Peyer's patch (tissue), 4 donors: ENCODE results near the gene KRTAP5-2. TPM values are rescaled to one million over a fixed set of nuclear protein-coding genes. Genes with fewer than 3 reads are reported as not detected.

Source experiments
- DNase-seq, 3 donors: peaks; one replicate each; pipeline ENCODE4 v3.0.0-alpha.2; 2017 to 2019
- H3K27ac ChIP-seq, 4 donors: fragments of 200-600 bp; sonication (generic); one replicate each; pipeline ENCODE4 v1.5.1; 2016 to 2019
- H3K27me3 ChIP-seq, 2 donors: fragments of 200-600 bp; sonication (generic); one replicate each; pipeline ENCODE4 v1.5.1; 2019
- H3K36me3 ChIP-seq, 3 donors: fragments of 200-600 bp; sonication (generic); one replicate each; pipeline ENCODE4 v1.5.1; 2016 to 2019
- H3K4me1 ChIP-seq, 4 donors: fragments of 200-600 bp; sonication (generic); one replicate each; pipeline ENCODE4 v1.5.1; 2016 to 2019
- H3K4me3 ChIP-seq, 4 donors: fragments of 200-600 bp; sonication (generic); 1 replicate in 3 of 4; 2 replicates in 1 of 4; pipeline ENCODE4 v1.5.1; 2016 to 2019; ENCODE audit warnings: mild to moderate bottlenecking in 1 of 4
- H3K9me3 ChIP-seq, 4 donors: fragments of 200-600 bp; sonication (generic); one replicate each; pipeline ENCODE4 v1.5.1; 2016 to 2019; ENCODE audit warnings: mild to moderate bottlenecking in 1 of 4
- POLR2A ChIP-seq, 2 donors: fragments of 450-650 bp; IDR thresholded peaks; one replicate each; pipeline ENCODE4 v1.5.1; 2017; ENCODE audit warnings: antibody characterized with exemption in 2 of 2, mild to moderate bottlenecking in 2 of 2, moderate library complexity in 2 of 2
- total RNA-seq, 4 donors: library from RNA; depleted of rRNA; stranded (reverse); fragments of >200 nt; gene quantifications; one replicate each; pipeline ENCODE4 v1.1.0, GENCODE V29; 2016
- TF ChIP-seq, protein P1 (sequence below), 6 experiments: fragments of 450-650 bp in 4 of 6; fragments of 200-600 bp in 2 of 6; sonication (generic) in 1 of 6; IDR thresholded peaks; one replicate each; pipeline ENCODE4 v1.5.1; 2017 to 2019; ENCODE audit warnings: antibody characterized with exemption in 6 of 6, mild to moderate bottlenecking in 3 of 6, moderate library complexity in 1 of 6

The KRTAP5-2 gene
- total RNA-seq, 4 donors from 2014 or later, result not detected

DNA sequence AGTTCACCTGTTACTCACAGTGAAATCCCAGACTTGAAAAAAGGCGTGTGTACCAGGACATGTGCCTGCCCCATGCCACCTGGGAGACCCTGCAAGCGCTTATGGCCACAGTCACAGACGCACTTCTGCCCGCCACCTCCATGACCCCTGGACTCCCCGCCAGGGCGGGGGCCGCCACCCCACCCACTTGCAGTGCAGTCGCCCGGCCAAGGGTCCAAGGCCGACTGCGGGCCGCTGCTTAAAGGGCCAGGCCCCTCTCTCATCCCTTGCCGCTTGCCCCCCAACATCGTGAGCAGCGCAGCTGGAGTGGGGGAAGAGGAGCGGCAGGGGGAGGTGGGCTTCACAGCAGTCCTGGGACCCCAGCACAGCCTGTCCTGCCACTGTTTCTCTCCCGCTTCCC lies 36.8 kb downstream of the KRTAP5-2 start:
- peaks cover 0 to 28% (median 0%) of the 10 kb centered on the region in 3 donors for H3K36me3 ChIP-seq
- H3K27ac ChIP-seq, result peak overlapping the region in 2 of 4 donors; percentile 84 to 91
- H3K27me3 ChIP-seq, result no peaks in the 10 kb centered on the region
- no peaks in the 10 kb centered on the region for H3K9me3 ChIP-seq
- DNase-seq, result peak in 1 of 3 donors; percentile 73
- H3K4me1 ChIP-seq, result peaks cover 0 to 69% (median 8%) of the 10 kb centered on the region in 4 donors
- no peak overlapping the region for H3K4me3 ChIP-seq
- TF ChIP-seq, protein P1, sequence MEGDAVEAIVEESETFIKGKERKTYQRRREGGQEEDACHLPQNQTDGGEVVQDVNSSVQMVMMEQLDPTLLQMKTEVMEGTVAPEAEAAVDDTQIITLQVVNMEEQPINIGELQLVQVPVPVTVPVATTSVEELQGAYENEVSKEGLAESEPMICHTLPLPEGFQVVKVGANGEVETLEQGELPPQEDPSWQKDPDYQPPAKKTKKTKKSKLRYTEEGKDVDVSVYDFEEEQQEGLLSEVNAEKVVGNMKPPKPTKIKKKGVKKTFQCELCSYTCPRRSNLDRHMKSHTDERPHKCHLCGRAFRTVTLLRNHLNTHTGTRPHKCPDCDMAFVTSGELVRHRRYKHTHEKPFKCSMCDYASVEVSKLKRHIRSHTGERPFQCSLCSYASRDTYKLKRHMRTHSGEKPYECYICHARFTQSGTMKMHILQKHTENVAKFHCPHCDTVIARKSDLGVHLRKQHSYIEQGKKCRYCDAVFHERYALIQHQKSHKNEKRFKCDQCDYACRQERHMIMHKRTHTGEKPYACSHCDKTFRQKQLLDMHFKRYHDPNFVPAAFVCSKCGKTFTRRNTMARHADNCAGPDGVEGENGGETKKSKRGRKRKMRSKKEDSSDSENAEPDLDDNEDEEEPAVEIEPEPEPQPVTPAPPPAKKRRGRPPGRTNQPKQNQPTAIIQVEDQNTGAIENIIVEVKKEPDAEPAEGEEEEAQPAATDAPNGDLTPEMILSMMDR (IDR thresholded peaks at IDR 0.05), result no peak
- TF ChIP-seq POLR2A (IDR thresholded peaks at IDR 0.05), result no peak

DNA sequence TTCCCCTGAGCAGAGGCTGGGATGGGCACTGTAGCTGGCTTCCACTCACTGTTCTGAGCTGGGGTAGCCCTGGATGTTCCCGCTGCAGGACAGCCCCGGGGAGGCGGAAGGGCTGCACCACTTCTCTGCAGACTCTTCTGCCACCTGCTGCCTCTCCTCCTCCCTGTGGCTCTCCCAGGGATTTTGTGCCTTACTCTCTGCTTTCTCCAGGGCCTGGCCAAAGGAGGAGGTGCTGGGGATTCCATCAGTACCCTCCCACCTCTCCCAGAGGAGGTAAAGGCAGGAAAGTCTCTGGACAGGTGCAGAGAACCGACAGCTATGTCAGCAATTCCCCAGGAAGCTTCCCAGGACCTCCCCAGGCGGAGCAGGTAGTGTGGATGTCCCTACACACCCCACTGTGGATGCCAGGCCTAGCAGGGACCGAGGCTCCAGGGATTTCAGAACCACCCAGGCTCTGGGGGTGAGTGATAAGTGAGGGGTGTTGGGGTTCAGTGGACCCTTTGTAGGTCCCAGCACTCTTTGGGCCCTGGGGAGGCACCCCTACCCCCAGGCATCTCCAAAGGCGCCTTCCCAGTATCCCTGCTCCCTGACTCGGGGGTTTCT lies 37.3 kb downstream of the KRTAP5-2 start:
- DNase-seq, result no peak
- Histone ChIP-seq H3K4me3 (no peak overlapping the region), H3K27ac (peak overlapping the region in 3 of 4 donors; percentile 71 to 91 (median 84)), H3K36me3 (peaks cover 0 to 28% (median 0%) of the 10 kb centered on the region in 3 donors), H3K4me1 (peaks cover 0 to 67% (median 8%) of the 10 kb centered on the region in 4 donors), H3K27me3 (no peaks in the 10 kb centered on the region), H3K9me3 (no peaks in the 10 kb centered on the region)
- TF ChIP-seq, protein P1 (IDR thresholded peaks at IDR 0.05), result no peak

DNA sequence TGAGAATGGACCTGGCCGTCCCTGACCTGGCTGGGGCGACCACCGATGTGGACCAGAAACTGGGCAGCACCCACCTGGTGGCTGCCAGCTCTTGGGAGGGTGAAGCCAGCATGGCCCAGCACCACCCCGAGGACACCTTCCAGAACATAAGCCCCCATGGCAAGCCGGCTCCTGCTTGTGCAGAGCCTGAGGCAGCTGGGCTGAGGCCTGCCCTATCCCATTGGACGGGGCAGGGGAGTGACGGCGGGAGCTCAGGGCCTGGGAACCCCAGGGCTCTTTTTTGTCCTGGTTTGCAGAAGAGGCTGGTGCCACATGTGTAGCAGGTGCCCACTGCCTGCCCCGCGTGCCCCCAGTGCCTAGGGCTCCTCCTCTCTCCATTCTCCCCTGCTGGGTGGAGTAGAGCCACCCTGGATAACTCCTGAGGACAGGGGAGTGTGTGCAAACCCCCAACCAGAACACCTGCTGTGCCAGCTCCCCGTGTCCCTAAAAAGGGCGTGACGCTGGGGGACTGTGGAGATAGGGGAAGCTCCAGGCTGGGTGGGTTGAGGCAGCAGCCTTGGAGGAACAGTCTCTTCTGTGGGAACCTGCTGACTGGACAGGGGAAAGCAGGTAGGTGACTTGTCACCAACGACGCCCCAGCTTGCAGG lies 38.0 kb downstream of the KRTAP5-2 start:
- H3K9me3 ChIP-seq, result no peaks in the 10 kb centered on the region
- no peak overlapping the region for H3K4me3 ChIP-seq
- peak in 1 of 3 donors; percentile 45 for DNase-seq
- H3K27me3 ChIP-seq, result no peaks in the 10 kb centered on the region
- peaks cover 0 to 28% (median 0%) of the 10 kb centered on the region in 3 donors for H3K36me3 ChIP-seq
- peak overlapping the region in 3 of 4 donors; percentile 71 to 91 (median 84) for H3K27ac ChIP-seq
- no peak for TF ChIP-seq POLR2A (IDR thresholded peaks at IDR 0.05)
- TF ChIP-seq, protein P1 (IDR thresholded peaks at IDR 0.05), result no peak
- peaks cover 0 to 64% (median 8%) of the 10 kb centered on the region in 4 donors for H3K4me1 ChIP-seq

DNA sequence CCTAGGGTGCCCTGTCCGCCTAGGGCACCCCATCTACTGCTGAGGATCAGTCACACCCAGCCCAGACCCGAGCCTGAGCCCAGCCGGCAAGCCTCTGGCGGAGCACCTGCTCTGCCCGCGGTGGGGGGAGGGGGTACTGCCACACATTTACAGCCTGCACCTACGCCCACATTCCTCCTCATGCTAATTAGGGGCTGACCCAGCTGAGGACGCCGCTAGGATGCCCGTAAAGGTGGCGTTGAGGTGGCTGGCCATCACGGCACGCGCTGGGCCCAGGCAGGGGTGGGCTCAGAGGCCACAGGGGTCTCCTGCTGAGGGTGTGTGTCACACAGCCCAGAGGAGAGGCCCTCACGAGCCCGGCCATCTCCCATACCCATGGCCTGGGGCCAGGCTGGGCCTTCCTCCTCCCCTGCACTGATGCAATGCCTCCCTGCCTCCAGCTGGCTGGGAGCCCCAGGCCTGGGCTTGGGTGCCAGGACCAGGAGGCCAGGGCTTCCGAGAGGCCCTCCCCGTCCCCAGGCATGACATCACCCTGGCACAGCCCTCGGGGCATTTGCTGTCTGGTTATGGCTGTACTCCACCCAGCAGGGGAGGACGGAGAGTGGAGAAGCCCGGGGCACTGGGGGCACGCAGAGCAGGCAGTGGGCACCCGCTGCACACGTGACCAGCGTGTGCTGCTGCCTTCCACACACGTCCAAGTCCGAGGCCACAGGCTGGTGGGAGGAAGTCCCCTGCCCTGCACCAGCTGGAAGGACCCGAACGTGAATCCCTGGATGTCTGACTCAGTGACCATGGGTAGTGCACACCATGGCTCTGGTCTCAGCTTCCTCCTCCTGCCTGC lies 38.8 kb downstream of the KRTAP5-2 start:
- Histone ChIP-seq H3K36me3 (peaks cover 0 to 28% (median 0%) of the 10 kb centered on the region in 3 donors), H3K27ac (peak overlapping the region in 3 of 4 donors; percentile 71 to 91 (median 84)), H3K4me1 (peaks cover 0 to 64% (median 8%) of the 10 kb centered on the region in 4 donors), H3K4me3 (peak overlapping the region in 2 of 4 donors; percentile 24 to 28), H3K27me3 (no peaks in the 10 kb centered on the region), H3K9me3 (no peaks in the 10 kb centered on the region)
- DNase-seq, result peak; percentile 55 to 94 (median 92)
- TF ChIP-seq, protein P1 (IDR thresholded peaks at IDR 0.05), result peak in 2 of 6 experiments; percentile 4 to 7
- peak in 1 of 2 donors; percentile 84 for TF ChIP-seq POLR2A (IDR thresholded peaks at IDR 0.05)

DNA sequence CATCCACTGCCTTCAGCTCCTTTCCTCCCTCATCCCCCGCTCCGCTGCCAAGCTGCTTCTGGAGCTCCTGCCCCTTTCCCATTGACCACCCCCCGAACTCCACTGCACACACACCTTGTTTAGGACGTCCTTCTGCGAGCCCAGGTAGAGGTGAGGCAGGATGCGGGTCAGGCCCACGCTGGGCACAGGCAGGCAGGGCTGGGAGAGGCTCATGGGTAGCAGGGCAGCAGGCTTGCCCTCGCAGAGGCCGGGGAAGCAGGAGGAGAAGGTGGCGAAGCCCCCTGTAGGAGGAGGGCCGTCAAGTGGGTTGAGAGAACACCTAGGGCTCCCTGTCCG lies 39.4 kb downstream of the KRTAP5-2 start:
- no peaks in the 10 kb centered on the region for H3K9me3 ChIP-seq
- peak overlapping the region in 2 of 4 donors; percentile 24 to 28 for H3K4me3 ChIP-seq
- H3K36me3 ChIP-seq, result peaks cover 0 to 23% (median 0%) of the 10 kb centered on the region in 3 donors
- TF ChIP-seq, protein P1 (IDR thresholded peaks at IDR 0.05), result no peak
- TF ChIP-seq POLR2A (IDR thresholded peaks at IDR 0.05), result no peak
- H3K27me3 ChIP-seq, result no peaks in the 10 kb centered on the region
- peak overlapping the region in 3 of 4 donors; percentile 71 to 91 (median 84) for H3K27ac ChIP-seq
- peaks cover 0 to 58% (median 8%) of the 10 kb centered on the region in 4 donors for H3K4me1 ChIP-seq
- no peak for DNase-seq
